ENCODE measurements around the gene OR10P1. TPM values are rescaled to one million over a fixed set of nuclear protein-coding genes. Genes with fewer than 3 reads are reported as not detected.
"Not testable (repeated sequence)": the region's sequence is repeated elsewhere in the genome, so short reads cannot be mapped to it uniquely, and the experiment has no call there.

OR10P1 gene, protein sequence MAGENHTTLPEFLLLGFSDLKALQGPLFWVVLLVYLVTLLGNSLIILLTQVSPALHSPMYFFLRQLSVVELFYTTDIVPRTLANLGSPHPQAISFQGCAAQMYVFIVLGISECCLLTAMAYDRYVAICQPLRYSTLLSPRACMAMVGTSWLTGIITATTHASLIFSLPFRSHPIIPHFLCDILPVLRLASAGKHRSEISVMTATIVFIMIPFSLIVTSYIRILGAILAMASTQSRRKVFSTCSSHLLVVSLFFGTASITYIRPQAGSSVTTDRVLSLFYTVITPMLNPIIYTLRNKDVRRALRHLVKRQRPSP
- not detected for polyA plus RNA-seq (2012; ENCODE audit: insufficient read depth, insufficient read length, low read depth)

DNA sequence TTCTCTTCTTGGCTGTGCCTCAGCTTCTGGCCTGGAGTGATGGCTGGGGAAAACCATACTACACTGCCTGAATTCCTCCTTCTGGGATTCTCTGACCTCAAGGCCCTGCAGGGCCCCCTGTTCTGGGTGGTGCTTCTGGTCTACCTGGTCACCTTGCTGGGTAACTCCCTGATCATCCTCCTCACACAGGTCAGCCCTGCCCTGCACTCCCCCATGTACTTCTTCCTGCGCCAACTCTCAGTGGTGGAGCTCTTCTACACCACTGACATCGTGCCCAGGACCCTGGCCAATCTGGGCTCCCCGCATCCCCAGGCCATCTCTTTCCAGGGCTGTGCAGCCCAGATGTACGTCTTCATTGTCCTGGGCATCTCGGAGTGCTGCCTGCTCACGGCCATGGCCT is at the start of gene OR10P1:
TSS of gene OR10P1 (plus strand) at position 40 of the 400 bp plus-strand sequence. CDS start at position 40, 0 bp downstream.
- H3K36me3 ChIP-seq = no peaks in the 10 kb centered on the region
- DNase-seq = no peak
- no peaks in the 10 kb centered on the region for H3K4me1 ChIP-seq
- H3K9me3 ChIP-seq = no peaks in the 10 kb centered on the region
- peaks cover 43% of the 10 kb centered on the region for H3K27me3 ChIP-seq
- TF ChIP-seq, protein P1, sequence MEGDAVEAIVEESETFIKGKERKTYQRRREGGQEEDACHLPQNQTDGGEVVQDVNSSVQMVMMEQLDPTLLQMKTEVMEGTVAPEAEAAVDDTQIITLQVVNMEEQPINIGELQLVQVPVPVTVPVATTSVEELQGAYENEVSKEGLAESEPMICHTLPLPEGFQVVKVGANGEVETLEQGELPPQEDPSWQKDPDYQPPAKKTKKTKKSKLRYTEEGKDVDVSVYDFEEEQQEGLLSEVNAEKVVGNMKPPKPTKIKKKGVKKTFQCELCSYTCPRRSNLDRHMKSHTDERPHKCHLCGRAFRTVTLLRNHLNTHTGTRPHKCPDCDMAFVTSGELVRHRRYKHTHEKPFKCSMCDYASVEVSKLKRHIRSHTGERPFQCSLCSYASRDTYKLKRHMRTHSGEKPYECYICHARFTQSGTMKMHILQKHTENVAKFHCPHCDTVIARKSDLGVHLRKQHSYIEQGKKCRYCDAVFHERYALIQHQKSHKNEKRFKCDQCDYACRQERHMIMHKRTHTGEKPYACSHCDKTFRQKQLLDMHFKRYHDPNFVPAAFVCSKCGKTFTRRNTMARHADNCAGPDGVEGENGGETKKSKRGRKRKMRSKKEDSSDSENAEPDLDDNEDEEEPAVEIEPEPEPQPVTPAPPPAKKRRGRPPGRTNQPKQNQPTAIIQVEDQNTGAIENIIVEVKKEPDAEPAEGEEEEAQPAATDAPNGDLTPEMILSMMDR (IDR thresholded peaks at IDR 0.05; ENCODE audit: low read depth, low read length) = no peak
- H3K4me3 ChIP-seq (ENCODE audit: low read depth, low read length) = no peak within 1 kb of the TSS

DNA sequence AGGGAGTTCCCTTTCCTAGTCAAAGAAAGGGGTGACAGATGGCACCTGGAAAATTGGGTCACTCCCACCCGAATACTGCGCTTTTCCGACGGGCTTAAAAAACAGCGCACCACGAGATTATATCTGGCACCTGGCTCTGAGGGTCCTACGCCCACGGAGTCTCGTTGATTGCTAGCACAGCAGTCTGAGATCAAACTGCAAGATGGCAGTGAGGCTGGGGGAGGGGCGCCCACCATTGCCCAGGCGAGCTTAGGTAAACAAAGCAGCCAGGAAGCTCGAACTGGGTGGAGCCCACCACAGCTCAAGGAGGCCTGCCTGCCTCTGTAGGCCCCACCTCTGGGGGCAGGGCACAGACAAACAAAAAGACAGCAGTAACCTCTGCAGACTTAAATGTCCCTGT is 46.5 kb upstream of the OR10P1 start:
- not testable (repeated sequence) for H3K9me3 ChIP-seq; H3K4me3 ChIP-seq (ENCODE audit: low read depth, low read length); H3K4me1 ChIP-seq; H3K27me3 ChIP-seq; DNase-seq; H3K36me3 ChIP-seq

DNA sequence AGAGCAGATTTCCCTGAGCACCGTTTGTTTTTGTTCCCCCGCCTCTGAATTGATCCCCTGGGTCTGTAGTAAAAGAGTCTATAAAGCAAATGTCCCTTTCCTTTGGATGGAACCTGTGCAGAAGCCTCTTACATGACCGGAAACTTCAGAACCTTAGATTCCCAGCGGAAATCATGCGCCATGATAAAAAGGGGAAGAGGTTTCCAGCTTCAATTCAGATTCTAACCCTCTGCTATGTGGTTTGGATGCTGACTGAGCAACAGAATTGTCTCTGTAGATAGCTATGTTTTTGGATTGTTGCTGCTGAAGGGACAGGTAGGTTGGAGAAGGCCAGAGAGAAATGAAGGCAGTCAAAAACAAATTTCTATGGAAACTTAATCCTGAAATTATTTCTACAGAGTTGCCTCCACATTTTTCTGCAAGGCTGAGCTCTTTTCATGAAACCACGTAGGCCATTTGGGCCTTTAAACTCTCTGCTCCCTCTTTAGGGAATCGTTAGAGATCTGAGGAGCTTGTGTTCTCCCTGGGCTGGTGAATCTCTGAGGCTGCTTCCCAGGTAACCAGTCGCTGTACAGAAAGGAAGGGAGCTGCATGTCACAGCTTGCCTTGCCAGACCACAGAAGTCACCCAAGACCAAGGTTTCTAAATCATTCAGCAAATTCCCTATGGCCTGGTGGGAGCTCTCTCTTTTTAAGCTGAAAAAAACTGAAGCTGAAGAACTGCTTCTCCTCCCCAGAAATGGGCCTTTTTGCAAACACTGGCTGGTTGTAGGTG is 28.7 kb upstream of the OR10P1 start:
- Histone ChIP-seq H3K9me3 (no peaks in the 10 kb centered on the region; the same call in 1 of the 2 replicates), H3K36me3 (no peaks in the 10 kb centered on the region), H3K4me3 (ENCODE audit: low read depth, low read length) (no peak overlapping the region), H3K27me3 (no peaks in the 10 kb centered on the region; the same call in 1 of the 2 replicates), H3K4me1 (no peaks in the 10 kb centered on the region)
- TF ChIP-seq, protein P1 (IDR thresholded peaks at IDR 0.05; ENCODE audit: low read depth, low read length) = no peak
- DNase-seq = no peak

DNA sequence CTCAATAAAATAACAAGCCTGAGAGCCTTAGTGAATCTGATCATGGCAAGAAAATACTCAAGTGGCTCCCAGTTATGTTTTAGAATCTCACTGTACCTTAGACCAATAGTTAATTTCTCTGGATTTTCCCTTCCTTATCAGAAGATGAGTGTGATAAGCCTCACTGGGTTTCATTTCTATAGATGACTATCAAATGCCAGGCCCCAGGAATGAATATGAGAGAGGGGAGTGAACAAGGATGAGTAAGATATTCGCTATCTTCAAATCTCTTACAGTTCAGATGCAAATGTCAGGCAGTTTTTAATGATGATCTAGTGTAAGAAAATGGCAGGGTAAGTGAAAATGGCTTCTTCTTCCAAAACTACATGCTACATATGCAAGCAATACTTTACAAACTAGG is 26.1 kb upstream of the OR10P1 start:
- Histone ChIP-seq H3K4me1 (no peaks in the 10 kb centered on the region), H3K27me3 (no peaks in the 10 kb centered on the region; the same call in none of the 2 replicates), H3K4me3 (ENCODE audit: low read depth, low read length) (no peak overlapping the region), H3K9me3 (no peaks in the 10 kb centered on the region; the same call in 1 of the 2 replicates), H3K36me3 (no peaks in the 10 kb centered on the region)
- DNase-seq = no peak
- TF ChIP-seq, protein P1 (IDR thresholded peaks at IDR 0.05; ENCODE audit: low read depth, low read length) = no peak

DNA sequence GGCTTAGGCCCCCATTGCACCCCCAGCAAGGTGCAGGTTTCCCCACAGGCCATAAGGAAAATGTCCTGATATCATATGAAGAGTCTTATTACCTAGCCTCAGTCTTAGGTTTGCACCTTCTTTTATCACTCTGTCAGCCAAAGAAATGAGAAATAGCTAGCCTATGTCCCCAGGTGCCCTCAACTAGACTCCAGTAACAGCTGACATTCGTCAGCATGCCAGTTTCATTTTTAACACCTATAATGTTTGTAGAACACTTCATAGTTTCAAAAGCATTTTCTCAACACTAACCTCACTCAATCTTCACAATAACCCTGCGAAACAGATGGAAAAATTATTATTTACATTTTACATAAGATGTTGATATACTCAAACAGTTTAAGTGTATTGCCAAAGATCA is 24.0 kb upstream of the OR10P1 start:
- DNase-seq = no peak
- H3K4me1 ChIP-seq = no peaks in the 10 kb centered on the region
- H3K27me3 ChIP-seq = no peaks in the 10 kb centered on the region; the same call in none of the 2 replicates
- no peak overlapping the region for H3K4me3 ChIP-seq (ENCODE audit: low read depth, low read length)
- TF ChIP-seq, protein P1 (IDR thresholded peaks at IDR 0.05; ENCODE audit: low read depth, low read length) = no peak
- no peaks in the 10 kb centered on the region for H3K9me3 ChIP-seq
- no peaks in the 10 kb centered on the region for H3K36me3 ChIP-seq

DNA sequence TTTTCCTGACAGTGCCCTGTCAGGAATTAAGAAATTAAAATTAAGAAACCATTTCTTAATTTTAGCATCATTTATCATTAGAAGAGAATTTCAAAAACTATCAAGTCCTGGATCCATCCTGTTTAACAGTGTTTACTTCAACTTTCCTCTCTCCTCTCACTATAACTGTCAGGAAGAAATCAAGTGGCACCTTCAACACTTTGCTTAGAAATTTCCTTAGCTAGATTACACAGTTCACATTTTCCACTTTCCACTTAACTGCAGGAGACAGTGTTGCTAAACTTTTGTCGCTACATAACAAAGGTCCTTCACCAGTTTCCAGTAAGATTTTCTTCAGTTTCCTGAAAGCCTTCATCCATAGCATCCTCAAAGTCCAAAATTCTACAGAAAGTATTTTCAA is 21.9 kb upstream of the OR10P1 start:
- Histone ChIP-seq H3K27me3 (no peaks in the 10 kb centered on the region; the same call in none of the 2 replicates), H3K36me3 (no peaks in the 10 kb centered on the region), H3K4me3 (ENCODE audit: low read depth, low read length) (no peak overlapping the region), H3K4me1 (no peaks in the 10 kb centered on the region), H3K9me3 (no peaks in the 10 kb centered on the region)
- TF ChIP-seq, protein P1 (IDR thresholded peaks at IDR 0.05; ENCODE audit: low read depth, low read length) = no peak
- DNase-seq = no peak
